Measurements from ENCODE around the gene SHANK2. TPM values are rescaled to one million over a fixed set of nuclear protein-coding genes. Genes with fewer than 3 reads are reported as not detected.

Gene SHANK2
- total and polyA plus RNA-seq, 10 of the 15 experiments (the other 5 are each of a cell fraction or from before 2014, with no cell fraction given), result 0.01 to 0.31 (median 0.10) TPM; not detected in 5

GRCh38 chr11:71208011-71208774 lies 44.2 kb downstream of the SHANK2 start:
- FAIRE-seq (no peak), DNase-seq (ENCODE audit: low read depth, low spot score) (no peak)
- TF ChIP-seq JUND (IDR thresholded peaks at IDR 0.05; ENCODE audit: low read depth, low read length) (no peak), CUX1 (IDR thresholded peaks at IDR 0.05; ENCODE audit: insufficient replicate concordance, low read depth, low read length) (no peak), FOXM1 (IDR thresholded peaks at IDR 0.05; ENCODE audit: low read depth, low read length) (no peak), PBX3 (IDR thresholded peaks at IDR 0.05; ENCODE audit: insufficient replicate concordance, low read depth, low read length) (no peak), TCF7 (IDR thresholded peaks at IDR 0.05; ENCODE audit: borderline replicate concordance) (no peak), CEBPB (IDR thresholded peaks at IDR 0.05; ENCODE audit: borderline replicate concordance in 1 of 2, low read depth in 2 of 2, low read length in 2 of 2) (no peak), ESRRA (IDR thresholded peaks at IDR 0.05; ENCODE audit: low read length) (no peak), BCL11A (IDR thresholded peaks at IDR 0.05; ENCODE audit: low read depth, low read length) (no peak), HDAC6 (IDR thresholded peaks at IDR 0.05; ENCODE audit: unreplicated experiment) (no peak), SMC3 (IDR thresholded peaks at IDR 0.05; ENCODE audit: borderline replicate concordance, low read length) (no peak), HDAC2 (IDR thresholded peaks at IDR 0.05) (no peak), SUZ12 (IDR thresholded peaks at IDR 0.05; ENCODE audit: unreplicated experiment) (no peak), EP300 (IDR thresholded peaks at IDR 0.05; ENCODE audit: borderline replicate concordance in 1 of 2, control insufficient read depth in 1 of 2, low read depth in 2 of 2, low read length in 2 of 2) (no peak)
- TF ChIP-seq, protein P1, sequence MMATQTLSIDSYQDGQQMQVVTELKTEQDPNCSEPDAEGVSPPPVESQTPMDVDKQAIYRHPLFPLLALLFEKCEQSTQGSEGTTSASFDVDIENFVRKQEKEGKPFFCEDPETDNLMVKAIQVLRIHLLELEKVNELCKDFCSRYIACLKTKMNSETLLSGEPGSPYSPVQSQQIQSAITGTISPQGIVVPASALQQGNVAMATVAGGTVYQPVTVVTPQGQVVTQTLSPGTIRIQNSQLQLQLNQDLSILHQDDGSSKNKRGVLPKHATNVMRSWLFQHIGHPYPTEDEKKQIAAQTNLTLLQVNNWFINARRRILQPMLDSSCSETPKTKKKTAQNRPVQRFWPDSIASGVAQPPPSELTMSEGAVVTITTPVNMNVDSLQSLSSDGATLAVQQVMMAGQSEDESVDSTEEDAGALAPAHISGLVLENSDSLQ (IDR thresholded peaks at IDR 0.05), result no peak
- TF ChIP-seq, protein P2, sequence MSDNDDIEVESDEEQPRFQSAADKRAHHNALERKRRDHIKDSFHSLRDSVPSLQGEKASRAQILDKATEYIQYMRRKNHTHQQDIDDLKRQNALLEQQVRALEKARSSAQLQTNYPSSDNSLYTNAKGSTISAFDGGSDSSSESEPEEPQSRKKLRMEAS (IDR thresholded peaks at IDR 0.05; ENCODE audit: low read depth, low read length), result no peak

More at GRCh38 chr11:71208011-71208774, 44.2 kb downstream of the SHANK2 start:
- in situ Hi-C loops (cut with MboI), result no loop called here
- 57% methylated on average over 8 of the region's 9 CpGs for WGBS (ENCODE audit: insufficient coverage, insufficient replicate concordance, low lambda C conversion rate, missing lambda C conversion rate)
- no peak overlapping the region for H3K9ac ChIP-seq (ENCODE audit: control insufficient read depth, insufficient read depth, low read length)
- no peak overlapping the region for H3K4me2 ChIP-seq (ENCODE audit: control insufficient read depth, insufficient read depth)
- BruUV-seq (replicated peaks), result no TSS peak
- no peaks in the 10 kb centered on the region for H4K20me1 ChIP-seq (ENCODE audit: control insufficient read depth, insufficient read depth)
- ChIA-PET RAD21 (ENCODE audit: unreplicated experiment) (no interaction called here), POLR2A (no interaction called here), SMC1A (ENCODE audit: uncharacterized antibody, unreplicated experiment) (no interaction called here), CTCF (no interaction called here)
- H3K27ac ChIP-seq (ENCODE audit: control insufficient read depth, insufficient read depth), result no peak overlapping the region
- no peaks in the 10 kb centered on the region for H3K4me1 ChIP-seq (ENCODE audit: control insufficient read depth, insufficient read depth, low read length)
- no peaks in the 10 kb centered on the region for H3K36me3 ChIP-seq (ENCODE audit: control insufficient read depth in 2 of 2, insufficient read depth in 2 of 2, low read length in 1 of 2)
- ATAC-seq, result no peak
- H3K4me3 ChIP-seq, result no peak overlapping the region
- intact Hi-C loops (cut with micrococcal nuclease; ENCODE audit: unreplicated experiment), result no loop called here
- no peaks in the 10 kb centered on the region for H3K27me3 ChIP-seq (replicated peaks in 1 of 2; ENCODE audit: control insufficient read depth in 2 of 2, insufficient read depth in 2 of 2, low read length in 1 of 2)
- H3K9me3 ChIP-seq (replicated peaks; ENCODE audit: control insufficient read depth, insufficient read depth, low read length), result no peaks in the 10 kb centered on the region; the same call in 2 of the 3 replicates
- no peak overlapping the region for H2AFZ ChIP-seq (ENCODE audit: control insufficient read depth, low read depth, low read length)
- no peaks in the 10 kb centered on the region for H3K79me2 ChIP-seq (ENCODE audit: control insufficient read depth, insufficient read depth, low read length)

Data from GM12878 (cell line).